HepG2 (cell line): ENCODE measurements around the gene SEMA4B. TPM values are rescaled to one million over a fixed set of nuclear protein-coding genes. Genes with fewer than 3 reads are reported as not detected.

Experiments used
- ARNT ChIP-seq: fragments of 450-650 bp; IDR thresholded peaks from 2 replicates; pipeline ENCODE4 v1.6.1; 2017
- DR1 ChIP-seq: sonication (generic); formaldehyde crosslinking; IDR thresholded peaks from 2 replicates; pipeline ENCODE4 v1.8.0; 2021; ENCODE audit warnings: mild to moderate bottlenecking, missing genetic modification reagents, inconsistent platforms
- E2F5 ChIP-seq: sonication (generic); formaldehyde crosslinking; conservative IDR thresholded peaks from 2 replicates; pipeline ENCODE4 v1.4.0; 2020; ENCODE audit warnings: missing genetic modification reagents
- KAT7 ChIP-seq: IDR thresholded peaks from 2 replicates; pipeline ENCODE4 v1.6.1; 2018; ENCODE audit warnings: borderline replicate concordance, missing compliant biosample characterization
- RFX3 ChIP-seq: IDR thresholded peaks from 2 replicates; pipeline ENCODE4 v1.6.1; 2016; ENCODE audit warnings: missing biosample characterization, missing genetic modification reagents
- U2AF2 ChIP-seq: fragments of 200-400 bp; formaldehyde crosslinking; IDR thresholded peaks from 2 replicates; pipeline ENCODE4 v1.6.1; 2017; ENCODE audit warnings: low read depth, mild to moderate bottlenecking, low read length
- ZBTB4 ChIP-seq: sonication (generic); formaldehyde crosslinking; IDR thresholded peaks from 2 replicates; pipeline ENCODE4 v1.4.0; 2020; ENCODE audit warnings: missing genetic modification reagents, mild to moderate bottlenecking, borderline replicate concordance
- ZMYM2 ChIP-seq: sonication (generic); formaldehyde crosslinking; IDR thresholded peaks from 2 replicates; pipeline ENCODE4 v1.8.0; 2022; ENCODE audit warnings: mild to moderate bottlenecking, missing genetic modification reagents
- ZNF138 ChIP-seq: sonication (generic); formaldehyde crosslinking; IDR thresholded peaks from 2 replicates; pipeline ENCODE4 v1.5.0; 2020; ENCODE audit warnings: mild to moderate bottlenecking, low read depth, missing genetic modification reagents
- ZNF350 ChIP-seq: sonication (generic); formaldehyde crosslinking; IDR thresholded peaks from 2 replicates; pipeline ENCODE4 v1.4.0; 2020; ENCODE audit warnings: mild to moderate bottlenecking, low read depth, missing genetic modification reagents, borderline replicate concordance
- ZSCAN20 ChIP-seq: sonication (generic); formaldehyde crosslinking; IDR thresholded peaks from 2 replicates; pipeline ENCODE4 v1.4.0; 2020; ENCODE audit warnings: missing genetic modification reagents, mild to moderate bottlenecking, borderline replicate concordance
- polyA plus RNA-seq, 8 experiments: library from polyadenylated mRNA; depleted of rRNA in 3 of 8; stranded (reverse) in 7 of 8; unstranded in 1 of 8; fragments of >200 nt; fragmentation: Illumina TruSeq in 4 of 8; extraction: Trizol in 4 of 8; gene quantifications; 2 replicates each; pipeline versions ENCODE4 v1.2.1 to v1.2.3, GENCODE V29; 2011 to 2016; ENCODE audit warnings: low read depth in 4 of 8, missing spikeins in 1 of 8, mixed read lengths in 1 of 8; ENCODE audit not compliant: insufficient read depth in 1 of 8
- total RNA-seq, 5 experiments: library from RNA; depleted of rRNA; stranded (reverse); fragments of >200 nt; fragmentation: Illumina TruSeq; extraction: Trizol; gene quantifications; 2 replicates each; pipeline ENCODE4 v1.2.3, GENCODE V29; 2016; ENCODE audit warnings: low read depth in 1 of 5
- TF ChIP-seq, protein P1 (sequence below): sonication (generic); formaldehyde crosslinking; IDR thresholded peaks from 2 replicates; pipeline ENCODE4 v1.4.0; 2020; ENCODE audit warnings: missing genetic modification reagents
- TF ChIP-seq, protein P2 (sequence below): sonication (generic); formaldehyde crosslinking; IDR thresholded peaks from 2 replicates; pipeline ENCODE4 v1.4.0; 2020; ENCODE audit warnings: missing genetic modification reagents, low read depth, mild to moderate bottlenecking, borderline replicate concordance
- TF ChIP-seq, protein P3 (sequence below): sonication (generic); formaldehyde crosslinking; IDR thresholded peaks from 2 replicates; pipeline ENCODE4 v1.9.0; 2022; ENCODE audit warnings: low read depth, missing genetic modification reagents
- TF ChIP-seq, protein P4 (sequence below): sonication (generic); formaldehyde crosslinking; IDR thresholded peaks from 2 replicates; pipeline ENCODE4 v1.4.0; 2020; ENCODE audit warnings: missing genetic modification reagents, borderline replicate concordance

Gene SEMA4B
- total and polyA plus RNA-seq, 2 of the 13 experiments (the other 11 are each of a cell fraction or from before 2014, with no cell fraction given) = 2.1 to 17.0 TPM

DNA sequence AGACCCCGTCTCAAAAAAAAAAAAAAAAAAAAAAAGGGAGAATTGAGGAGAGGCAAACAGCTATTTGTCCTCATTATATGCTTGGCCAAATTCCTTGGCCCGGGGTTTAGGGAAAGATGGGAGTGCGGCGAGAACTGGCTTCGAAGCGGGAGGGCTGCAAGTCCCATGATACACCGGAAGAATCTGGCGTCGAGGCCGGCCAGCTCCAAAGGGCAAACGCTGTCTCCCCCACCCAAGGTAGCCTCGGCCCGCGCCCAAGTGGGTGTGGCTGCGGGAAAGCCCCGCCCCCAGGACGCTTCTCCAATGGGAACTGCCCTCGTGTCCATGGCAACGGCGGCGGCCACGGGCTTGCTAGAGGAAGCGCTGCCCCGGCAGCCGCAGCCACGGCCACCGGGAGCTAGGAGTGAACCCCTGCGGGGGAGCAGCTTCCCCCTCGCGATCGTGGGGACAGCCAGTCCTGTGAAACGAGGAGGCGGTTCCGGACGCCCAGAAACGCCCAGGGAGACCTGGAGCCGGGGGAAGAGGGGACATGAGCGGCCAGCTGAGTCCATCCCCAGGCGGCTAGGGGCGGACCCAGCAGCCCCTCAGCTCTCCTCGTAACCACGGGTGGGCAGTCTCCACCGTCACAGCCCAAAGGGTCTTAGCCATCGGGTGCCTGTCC lies 48.2 kb downstream of the SEMA4B start, which contains the start of gene TTLL13 (continued):
- TF ChIP-seq, protein P1, sequence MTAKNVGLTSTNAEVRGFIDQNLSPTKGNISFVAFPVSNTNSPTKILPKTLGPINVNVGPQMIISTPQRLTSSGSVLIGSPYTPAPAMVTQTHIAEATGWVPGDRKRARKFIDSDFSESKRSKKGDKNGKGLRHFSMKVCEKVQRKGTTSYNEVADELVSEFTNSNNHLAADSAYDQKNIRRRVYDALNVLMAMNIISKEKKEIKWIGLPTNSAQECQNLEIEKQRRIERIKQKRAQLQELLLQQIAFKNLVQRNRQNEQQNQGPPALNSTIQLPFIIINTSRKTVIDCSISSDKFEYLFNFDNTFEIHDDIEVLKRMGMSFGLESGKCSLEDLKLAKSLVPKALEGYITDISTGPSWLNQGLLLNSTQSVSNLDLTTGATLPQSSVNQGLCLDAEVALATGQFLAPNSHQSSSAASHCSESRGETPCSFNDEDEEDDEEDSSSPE (CRISPR knock-in tag) = peak; percentile 76
- TF ChIP-seq ZNF350 (CRISPR knock-in tag) (peak; percentile 28; the same call in 1 of the 2 replicates), ZBTB4 (CRISPR knock-in tag) (0 out of 2 replicates have a peak, but pooled peaks have one; percentile 59), E2F5 (CRISPR knock-in tag) (no peak), ZNF138 (CRISPR knock-in tag) (no peak), KAT7 (CRISPR knock-in tag) (peak; percentile 57; the same call in 1 of the 2 replicates), U2AF2 (peak; percentile 65; the same call in 1 of the 2 replicates), DR1 (CRISPR knock-in tag) (0 out of 2 replicates have a peak, but pooled peaks have one; percentile 52), RFX3 (peak; percentile 85), ARNT (no peak), ZSCAN20 (no peak), ZMYM2 (CRISPR knock-in tag) (peak; percentile 69; the same call in 1 of the 2 replicates)
- TF ChIP-seq, protein P2, sequence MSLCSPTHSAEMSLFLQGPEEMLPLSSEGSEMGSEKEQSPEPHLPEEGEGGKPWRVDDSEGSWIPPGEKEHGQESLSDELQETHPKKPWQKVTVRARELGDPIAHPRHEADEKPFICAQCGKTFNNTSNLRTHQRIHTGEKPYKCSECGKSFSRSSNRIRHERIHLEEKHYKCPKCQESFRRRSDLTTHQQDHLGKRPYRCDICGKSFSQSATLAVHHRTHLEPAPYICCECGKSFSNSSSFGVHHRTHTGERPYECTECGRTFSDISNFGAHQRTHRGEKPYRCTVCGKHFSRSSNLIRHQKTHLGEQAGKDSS (CRISPR knock-in tag) = peak; percentile 49; the same call in 1 of the 2 replicates
- TF ChIP-seq, protein P3, sequence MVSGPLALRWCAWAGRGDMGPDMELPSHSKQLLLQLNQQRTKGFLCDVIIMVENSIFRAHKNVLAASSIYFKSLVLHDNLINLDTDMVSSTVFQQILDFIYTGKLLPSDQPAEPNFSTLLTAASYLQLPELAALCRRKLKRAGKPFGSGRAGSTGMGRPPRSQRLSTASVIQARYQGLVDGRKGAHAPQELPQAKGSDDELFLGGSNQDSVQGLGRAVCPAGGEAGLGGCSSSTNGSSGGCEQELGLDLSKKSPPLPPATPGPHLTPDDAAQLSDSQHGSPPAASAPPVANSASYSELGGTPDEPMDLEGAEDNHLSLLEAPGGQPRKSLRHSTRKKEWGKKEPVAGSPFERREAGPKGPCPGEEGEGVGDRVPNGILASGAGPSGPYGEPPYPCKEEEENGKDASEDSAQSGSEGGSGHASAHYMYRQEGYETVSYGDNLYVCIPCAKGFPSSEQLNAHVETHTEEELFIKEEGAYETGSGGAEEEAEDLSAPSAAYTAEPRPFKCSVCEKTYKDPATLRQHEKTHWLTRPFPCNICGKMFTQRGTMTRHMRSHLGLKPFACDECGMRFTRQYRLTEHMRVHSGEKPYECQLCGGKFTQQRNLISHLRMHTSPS (CRISPR knock-in tag) = no peak
- TF ChIP-seq, protein P4, sequence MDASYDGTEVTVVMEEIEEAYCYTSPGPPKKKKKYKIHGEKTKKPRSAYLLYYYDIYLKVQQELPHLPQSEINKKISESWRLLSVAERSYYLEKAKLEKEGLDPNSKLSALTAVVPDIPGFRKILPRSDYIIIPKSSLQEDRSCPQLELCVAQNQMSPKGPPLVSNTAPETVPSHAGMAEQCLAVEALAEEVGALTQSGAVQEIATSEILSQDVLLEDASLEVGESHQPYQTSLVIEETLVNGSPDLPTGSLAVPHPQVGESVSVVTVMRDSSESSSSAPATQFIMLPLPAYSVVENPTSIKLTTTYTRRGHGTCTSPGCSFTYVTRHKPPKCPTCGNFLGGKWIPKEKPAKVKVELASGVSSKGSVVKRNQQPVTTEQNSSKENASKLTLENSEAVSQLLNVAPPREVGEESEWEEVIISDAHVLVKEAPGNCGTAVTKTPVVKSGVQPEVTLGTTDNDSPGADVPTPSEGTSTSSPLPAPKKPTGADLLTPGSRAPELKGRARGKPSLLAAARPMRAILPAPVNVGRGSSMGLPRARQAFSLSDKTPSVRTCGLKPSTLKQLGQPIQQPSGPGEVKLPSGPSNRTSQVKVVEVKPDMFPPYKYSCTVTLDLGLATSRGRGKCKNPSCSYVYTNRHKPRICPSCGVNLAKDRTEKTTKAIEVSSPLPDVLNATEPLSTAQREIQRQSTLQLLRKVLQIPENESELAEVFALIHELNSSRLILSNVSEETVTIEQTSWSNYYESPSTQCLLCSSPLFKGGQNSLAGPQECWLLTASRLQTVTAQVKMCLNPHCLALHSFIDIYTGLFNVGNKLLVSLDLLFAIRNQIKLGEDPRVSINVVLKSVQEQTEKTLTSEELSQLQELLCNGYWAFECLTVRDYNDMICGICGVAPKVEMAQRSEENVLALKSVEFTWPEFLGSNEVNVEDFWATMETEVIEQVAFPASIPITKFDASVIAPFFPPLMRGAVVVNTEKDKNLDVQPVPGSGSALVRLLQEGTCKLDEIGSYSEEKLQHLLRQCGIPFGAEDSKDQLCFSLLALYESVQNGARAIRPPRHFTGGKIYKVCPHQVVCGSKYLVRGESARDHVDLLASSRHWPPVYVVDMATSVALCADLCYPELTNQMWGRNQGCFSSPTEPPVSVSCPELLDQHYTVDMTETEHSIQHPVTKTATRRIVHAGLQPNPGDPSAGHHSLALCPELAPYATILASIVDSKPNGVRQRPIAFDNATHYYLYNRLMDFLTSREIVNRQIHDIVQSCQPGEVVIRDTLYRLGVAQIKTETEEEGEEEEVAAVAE (CRISPR knock-in tag) = 0 out of 2 replicates have a peak, but pooled peaks have one; percentile 30
